CD4-positive, alpha-beta memory T cell (primary cell): ENCODE measurements around the gene RECK. TPM values are rescaled to one million over a fixed set of nuclear protein-coding genes. Genes with fewer than 3 reads are reported as not detected.

Experiments
- CTCF ChIA-PET: fragments of 350-600 bp; sonication (Branson Sonifier 250); formaldehyde crosslinking; loops from one replicate; lab custom pipeline; 2021; ENCODE audit warnings: inconsistent platforms; ENCODE audit not compliant: partially characterized antibody; lab: Charles Lee
- POLR2A ChIA-PET: fragments of 350-600 bp; sonication (Branson Sonifier 250); formaldehyde crosslinking; loops from one replicate; lab custom pipeline; 2021; ENCODE audit not compliant: partially characterized antibody; lab: Charles Lee
- DNase-seq, 5 donors: peaks; one replicate each; pipeline versions ENCODE4 v3.0.0 to v3.0.0-alpha.2; 2020 to 2022; ENCODE audit warnings: mixed read lengths in 1 of 5
- H3K27ac ChIP-seq: one replicate; pipeline ENCODE4 v1.7.0; 2013; ENCODE audit warnings: low read depth, low read length
- H3K27me3 ChIP-seq: 2 replicates; pipeline ENCODE4 v1.7.0; 2013; ENCODE audit warnings: mild to moderate bottlenecking, low read length, moderate library complexity; ENCODE audit not compliant: insufficient read depth
- H3K36me3 ChIP-seq: 2 replicates; pipeline ENCODE4 v1.7.0; 2013; ENCODE audit warnings: mild to moderate bottlenecking, low read length, moderate library complexity; ENCODE audit not compliant: insufficient read depth
- H3K4me1 ChIP-seq: 2 replicates; pipeline ENCODE4 v1.7.0; 2013; ENCODE audit warnings: mild to moderate bottlenecking, low read length, moderate library complexity; ENCODE audit not compliant: insufficient read depth
- H3K4me3 ChIP-seq, 2 donors: one replicate each; pipeline ENCODE4 v1.7.0; 2013; ENCODE audit warnings: low read length in 2 of 2, mild to moderate bottlenecking in 1 of 2
- H3K9me3 ChIP-seq, 2 donors: one replicate each; pipeline ENCODE4 v1.7.0; 2013; ENCODE audit warnings: low read length in 2 of 2, control low read depth in 1 of 2; ENCODE audit not compliant: control insufficient read depth in 1 of 2
- H3K27ac Mint-ChIP-seq, 7 donors: one replicate each; pipeline ENCODE4 v1.8.0; 2020 to 2021; ENCODE audit warnings: mixed read lengths in 7 of 7, mild to moderate bottlenecking in 6 of 7, inconsistent platforms in 3 of 7, moderate library complexity in 3 of 7
- H3K27me3 Mint-ChIP-seq, 2 donors: one replicate each; pipeline ENCODE4 v1.8.0; 2020 to 2021; ENCODE audit warnings: mixed read lengths in 2 of 2
- H3K36me3 Mint-ChIP-seq, 2 donors: one replicate each; pipeline ENCODE4 v1.8.0; 2020 to 2021; ENCODE audit warnings: mixed read lengths in 2 of 2, inconsistent platforms in 1 of 2, mild to moderate bottlenecking in 1 of 2
- H3K4me1 Mint-ChIP-seq, 4 donors: one replicate each; pipeline ENCODE4 v1.8.0; 2020 to 2021; ENCODE audit warnings: mixed read lengths in 4 of 4, mild to moderate bottlenecking in 1 of 4
- H3K4me3 Mint-ChIP-seq, 8 donors: one replicate each; pipeline ENCODE4 v1.8.0; 2020 to 2021; ENCODE audit warnings: mixed read lengths in 8 of 8, mild to moderate bottlenecking in 7 of 8, moderate library complexity in 6 of 8, inconsistent platforms in 3 of 8
- H3K9me3 Mint-ChIP-seq, 8 donors: one replicate each; pipeline ENCODE4 v1.8.0; 2020 to 2021; ENCODE audit warnings: mixed read lengths in 8 of 8, mild to moderate bottlenecking in 5 of 8, inconsistent platforms in 3 of 8, moderate library complexity in 1 of 8
- intact Hi-C: fragments of 100-400 bp; cut with micrococcal nuclease; formaldehyde crosslinking; loops from one replicate; pipeline ENCODE4 v1.15.1; 2023
- polyA plus RNA-seq, 2 donors: library from polyadenylated mRNA; unstranded; fragments of 300-500 nt; fragmentation: Illumina TruSeq; gene quantifications; one replicate each; pipeline ENCODE4 v1.2.3, GENCODE V29; 2021
- total RNA-seq, 2 experiments: library from RNA; stranded (reverse); gene quantifications; one replicate each; pipeline ENCODE4 v1.2.3, GENCODE V29; 2021

RECK gene
- total and polyA plus RNA-seq, 4 experiments from 2014 or later: 12.1 to 26.9 (median 14.4) TPM

- Mint-ChIP-seq H3K4me3 (no peak overlapping the region), H3K4me1 (peaks cover 11 to 28% (median 22%) of the 10 kb centered on the region in 4 donors), H3K27ac (peak overlapping the region; percentile 67 to 84 (median 79)), H3K9me3 (no peaks in the 10 kb centered on the region), H3K27me3 (no peaks in the 10 kb centered on the region), H3K36me3 (peaks cover 21 to 44% of the 10 kb centered on the region in 2 donors)
- H3K36me3 ChIP-seq: peaks cover 3% of the 10 kb centered on the region
- H3K27ac ChIP-seq: no peak overlapping the region
- ChIA-PET CTCF (interaction anchor here (1.6 to 20.1 kb wide), 3 partner anchors 10 to 59 kb away, joined by 3 to 648 read pairs (median 100); partner anchors contain the start of gene GLIPR2), POLR2A (interaction anchor here (2.1 kb wide), 1 partner anchor 25 kb away, joined by 5 read pairs; the partner anchor contains the start of gene GLIPR2)
- no peaks in the 10 kb centered on the region for H3K27me3 ChIP-seq
- intact Hi-C loops: no loop called here
- H3K4me1 ChIP-seq: peaks cover 11% of the 10 kb centered on the region
- H3K4me3 ChIP-seq: no peak overlapping the region
- no peak for DNase-seq
- H3K9me3 ChIP-seq: no peaks in the 10 kb centered on the region
These were observed 124.5 kb downstream of the RECK start for GRCh38 chr9:36161187-36161586.

- intact Hi-C loops: no loop called here
- H3K9me3 Mint-ChIP-seq: no peaks in the 10 kb centered on the region
- no peaks in the 10 kb centered on the region for H3K27me3 ChIP-seq
- H3K27me3 Mint-ChIP-seq: no peaks in the 10 kb centered on the region
- peak overlapping the region in 5 of 7 donors; percentile 56 to 70 (median 68) for H3K27ac Mint-ChIP-seq
- POLR2A ChIA-PET: no interaction called here
- H3K9me3 ChIP-seq: no peaks in the 10 kb centered on the region
- peaks cover 3% of the 10 kb centered on the region for H3K36me3 ChIP-seq
- H3K4me1 ChIP-seq: peaks cover 12% of the 10 kb centered on the region
- H3K4me3 ChIP-seq: no peak overlapping the region
- H3K36me3 Mint-ChIP-seq: peaks cover 17 to 39% of the 10 kb centered on the region in 2 donors
- CTCF ChIA-PET: interaction anchor here (1.6 to 20.1 kb wide), 5 partner anchors 11 to 60 kb away, joined by 3 to 648 read pairs (median 18); partner anchors contain the start of gene GLIPR2
- no peak overlapping the region for H3K4me3 Mint-ChIP-seq
- DNase-seq: no peak
- H3K27ac ChIP-seq: no peak overlapping the region
- H3K4me1 Mint-ChIP-seq: peaks cover 14 to 33% (median 27%) of the 10 kb centered on the region in 4 donors
These were observed 125.6 kb downstream of the RECK start for GRCh38 chr9:36162211-36162738.

GRCh38 chr9:36163049-36163785 is 126.5 kb downstream of the RECK start:
- CTCF ChIA-PET: interaction anchor here (0.7 to 20.1 kb wide), 10 partner anchors 9 to 61 kb away, joined by 3 to 648 read pairs (median 5); partner anchors contain the start of genes CLTA and GLIPR2
- Histone ChIP-seq H3K27ac (no peak overlapping the region), H3K4me1 (peaks cover 12% of the 10 kb centered on the region), H3K9me3 (no peaks in the 10 kb centered on the region), H3K27me3 (no peaks in the 10 kb centered on the region), H3K4me3 (no peak overlapping the region), H3K36me3 (peaks cover 3% of the 10 kb centered on the region)
- Mint-ChIP-seq H3K27me3 (no peaks in the 10 kb centered on the region), H3K4me1 (peaks cover 14 to 33% (median 25%) of the 10 kb centered on the region in 4 donors), H3K9me3 (no peaks in the 10 kb centered on the region), H3K4me3 (no peak overlapping the region), H3K27ac (peak overlapping the region in 5 of 7 donors; percentile 15 to 78 (median 55)), H3K36me3 (peaks cover 14 to 36% of the 10 kb centered on the region in 2 donors)
- intact Hi-C loops: no loop called here
- DNase-seq: no peak
- POLR2A ChIA-PET: interaction anchor here (1.0 to 5.5 kb wide), 5 partner anchors 9 to 62 kb away, joined by 3 to 44 read pairs (median 20); partner anchors contain the start of gene GLIPR2

- Histone ChIP-seq H3K4me1 (peaks cover 12% of the 10 kb centered on the region), H3K4me3 (no peak overlapping the region), H3K36me3 (peaks cover 3% of the 10 kb centered on the region), H3K27ac (no peak overlapping the region), H3K9me3 (no peaks in the 10 kb centered on the region), H3K27me3 (no peaks in the 10 kb centered on the region)
- CTCF ChIA-PET: interaction anchor here (0.7 to 20.1 kb wide), 13 partner anchors 9 to 71 kb away, joined by 3 to 648 read pairs (median 5); partner anchors contain the start of genes CLTA and GLIPR2
- H3K9me3 Mint-ChIP-seq: no peaks in the 10 kb centered on the region
- no peak for DNase-seq
- intact Hi-C loops: no loop called here
- POLR2A ChIA-PET: interaction anchor here (1.0 to 5.5 kb wide), 5 partner anchors 9 to 62 kb away, joined by 3 to 44 read pairs (median 20); partner anchors contain the start of gene GLIPR2
- no peaks in the 10 kb centered on the region for H3K27me3 Mint-ChIP-seq
- peak overlapping the region in 1 of 8 donors; percentile 20 for H3K4me3 Mint-ChIP-seq
- peak overlapping the region in 6 of 7 donors; percentile 24 to 78 (median 35) for H3K27ac Mint-ChIP-seq
- peaks cover 8 to 31% of the 10 kb centered on the region in 2 donors for H3K36me3 Mint-ChIP-seq
- H3K4me1 Mint-ChIP-seq: peaks cover 14 to 33% (median 23%) of the 10 kb centered on the region in 4 donors
These were observed 127.1 kb downstream of the RECK start for GRCh38 chr9:36163786-36164170.

GRCh38 chr9:36164372-36164771 is 127.7 kb downstream of the RECK start:
- DNase-seq: no peak
- H3K36me3 Mint-ChIP-seq: peaks cover 2 to 26% of the 10 kb centered on the region in 2 donors
- H3K4me1 ChIP-seq: peaks cover 12% of the 10 kb centered on the region
- peaks cover 13 to 33% (median 22%) of the 10 kb centered on the region in 4 donors for H3K4me1 Mint-ChIP-seq
- peaks cover 3% of the 10 kb centered on the region for H3K36me3 ChIP-seq
- peak overlapping the region in 6 of 7 donors; percentile 30 to 80 (median 46) for H3K27ac Mint-ChIP-seq
- no peaks in the 10 kb centered on the region for H3K27me3 Mint-ChIP-seq
- H3K27me3 ChIP-seq: no peaks in the 10 kb centered on the region
- H3K4me3 ChIP-seq: no peak overlapping the region
- no peaks in the 10 kb centered on the region for H3K9me3 ChIP-seq
- H3K27ac ChIP-seq: no peak overlapping the region
- CTCF ChIA-PET: interaction anchor here (0.7 to 20.1 kb wide), 14 partner anchors 8 to 71 kb away, joined by 3 to 648 read pairs (median 5); partner anchors contain the start of genes CLTA and GLIPR2
- no peak overlapping the region for H3K4me3 Mint-ChIP-seq
- POLR2A ChIA-PET: interaction anchor here (1.7 to 5.5 kb wide), 6 partner anchors 13 to 63 kb away, joined by 4 to 44 read pairs (median 22); partner anchors contain the start of gene GLIPR2
- intact Hi-C loops: no loop called here
- H3K9me3 Mint-ChIP-seq: no peaks in the 10 kb centered on the region

- Mint-ChIP-seq H3K4me3 (peak overlapping the region in 7 of 8 donors; percentile 15 to 65 (median 45)), H3K36me3 (peaks cover 0 to 24% of the 10 kb centered on the region in 2 donors), H3K4me1 (peaks cover 11 to 33% (median 21%) of the 10 kb centered on the region in 4 donors), H3K27me3 (no peaks in the 10 kb centered on the region), H3K9me3 (no peaks in the 10 kb centered on the region), H3K27ac (peak overlapping the region in 3 of 7 donors; percentile 52 to 68 (median 59))
- H3K36me3 ChIP-seq: peaks cover 3% of the 10 kb centered on the region
- no peaks in the 10 kb centered on the region for H3K9me3 ChIP-seq
- intact Hi-C loops: loop anchor here (5.0 kb wide), 1 partner anchor 143 kb away; no protein-coding TSS in a partner anchor
- H3K4me3 ChIP-seq: no peak overlapping the region
- H3K27ac ChIP-seq: no peak overlapping the region
- no peaks in the 10 kb centered on the region for H3K27me3 ChIP-seq
- DNase-seq: no peak
- peaks cover 12% of the 10 kb centered on the region for H3K4me1 ChIP-seq
- ChIA-PET CTCF (interaction anchor here (0.7 to 20.1 kb wide), 12 partner anchors 13 to 181 kb away, joined by 3 to 648 read pairs (median 8); partner anchors contain the start of genes CLTA and GLIPR2), POLR2A (interaction anchor here (1.7 to 5.5 kb wide), 6 partner anchors 13 to 63 kb away, joined by 4 to 44 read pairs (median 22); partner anchors contain the start of gene GLIPR2)
These were observed 128.3 kb downstream of the RECK start for GRCh38 chr9:36164989-36165388.
